A549 (cell line): Measurements from ENCODE around the gene GAREM1. TPM values are rescaled to one million over a fixed set of nuclear protein-coding genes. Genes with fewer than 3 reads are reported as not detected.

ENCODE experiments used
- ATAC-seq, 2 experiments: fragments of 200-7000 bp in 1 of 2; fragments of >200 bp in 1 of 2; cut with Nextera tagmentation in 1 of 2; cut with Tn5 transposase in 1 of 2; 3 replicates each; pipeline versions ENCODE4 v1.8.0 to v1.9.1; 2018 to 2020; ENCODE audit warnings: mild to moderate bottlenecking in 1 of 2, moderate library complexity in 1 of 2
- CTCF ChIA-PET: fragments of 300-600 bp; sonication (Branson Sonifier 250); formaldehyde crosslinking; extraction: SDS; loops from one replicate; lab custom pipeline; 2021; ENCODE audit warnings: antibody characterized with exemption, inconsistent platforms; lab: Yijun Ruan, JAX
- POLR2A ChIA-PET: fragments of 350-600 bp; formaldehyde crosslinking; extraction: SDS; loops from one replicate; lab custom pipeline; 2021; ENCODE audit warnings: antibody characterized with exemption, inconsistent platforms; lab: Yijun Ruan, JAX
- DNase-seq, 2 experiments: peaks; one replicate each; pipeline versions ENCODE4 v3.0.0 to v3.0.0-alpha.2; 2011 to 2016; ENCODE audit warnings: low read depth in 1 of 2, low spot score in 1 of 2
- FAIRE-seq: peaks from 2 replicates; lab custom pipeline; 2011; peaks lifted over from hg19 to GRCh38; lab: Jason Lieb, UNC
- H3K27ac ChIP-seq, 2 experiments: fragments of >200 bp; sonication (Bioruptor Twin); formaldehyde crosslinking; 3 replicates each; pipeline ENCODE4 v1.5.1; 2016 to 2017
- H3K4me1 ChIP-seq: fragments of >200 bp; sonication (Bioruptor Twin); formaldehyde crosslinking; 3 replicates; pipeline ENCODE4 v1.6.1; 2016
- H3K4me2 ChIP-seq: fragments of >200 bp; sonication (Bioruptor Twin); formaldehyde crosslinking; 3 replicates; pipeline ENCODE4 v1.6.1; 2016
- H3K4me3 ChIP-seq: fragments of >200 bp; sonication (Bioruptor Twin); formaldehyde crosslinking; 3 replicates; pipeline ENCODE4 v1.5.1; 2016
- H3K9me3 ChIP-seq: fragments of >200 bp; sonication (Bioruptor Twin); formaldehyde crosslinking; 3 replicates; pipeline ENCODE4 v1.6.1; 2016
- BCL3 ChIP-seq: fragments of >200 bp; sonication (Bioruptor Twin); formaldehyde crosslinking; IDR thresholded peaks from 3 replicates; pipeline ENCODE4 v1.6.1; 2016
- BHLHE40 ChIP-seq: IDR thresholded peaks from 2 replicates; pipeline ENCODE4 v1.6.1; 2012; ENCODE audit warnings: low read depth, low read length, inconsistent platforms
- CTCF ChIP-seq: fragments of >200 bp; sonication (Bioruptor Twin); formaldehyde crosslinking; IDR thresholded peaks from 3 replicates; pipeline ENCODE4 v1.5.1; 2016
- ESRRA ChIP-seq: fragments of 150-350 bp; IDR thresholded peaks from 2 replicates; pipeline ENCODE4 v1.6.1; 2014; ENCODE audit warnings: mild to moderate bottlenecking, low read length, borderline replicate concordance
- HDAC2 ChIP-seq: fragments of 200-600 bp; sonication (generic); IDR thresholded peaks from 2 replicates; pipeline ENCODE4 v1.6.1; 2016
- HES2 ChIP-seq: fragments of >200 bp; sonication (Bioruptor Twin); formaldehyde crosslinking; IDR thresholded peaks from 2 replicates; pipeline ENCODE4 v1.6.1; 2016
- HMGXB4 ChIP-seq: fragments of 250-450 bp; sonication (Bioruptor Pico); IDR thresholded peaks from 2 replicates; pipeline ENCODE4 v1.5.0; 2021; ENCODE audit warnings: mild to moderate bottlenecking, moderate library complexity, borderline replicate concordance
- HOXB13 ChIP-seq: fragments of 250-450 bp; sonication (Bioruptor Pico); IDR thresholded peaks from 2 replicates; pipeline ENCODE4 v1.5.0; 2020; ENCODE audit warnings: low read depth, mild to moderate bottlenecking, moderate library complexity
- HOXB5 ChIP-seq: fragments of 250-450 bp; sonication (Bioruptor Pico); IDR thresholded peaks from 2 replicates; pipeline ENCODE4 v1.5.0; 2020; ENCODE audit warnings: mild to moderate bottlenecking, moderate library complexity
- JUN ChIP-seq, 2 experiments: fragments of >200 bp; sonication (Bioruptor Twin); formaldehyde crosslinking; IDR thresholded peaks; 2 replicates in 1 of 2; 3 replicates in 1 of 2; pipeline ENCODE4 v1.6.1; 2016 to 2017
- JUNB ChIP-seq: fragments of >200 bp; sonication (Bioruptor Twin); formaldehyde crosslinking; IDR thresholded peaks from 2 replicates; pipeline ENCODE4 v1.6.1; 2016
- KDM1A ChIP-seq: fragments of 200-600 bp; sonication (generic); IDR thresholded peaks from 2 replicates; pipeline ENCODE4 v1.6.1; 2016; ENCODE audit warnings: low read depth, mild to moderate bottlenecking
- MAFK ChIP-seq: fragments of 450-650 bp; IDR thresholded peaks from 2 replicates; pipeline ENCODE4 v1.6.1; 2014; ENCODE audit not compliant: partially characterized antibody
- POLR2A ChIP-seq: IDR thresholded peaks from 2 replicates; pipeline ENCODE4 v1.6.1; 2012; ENCODE audit warnings: mild to moderate bottlenecking, low read length
- POLR2AphosphoS2 ChIP-seq: conservative IDR thresholded peaks from 2 replicates; pipeline ENCODE4 v1.6.1; 2012; ENCODE audit warnings: low read length, improper control_type of control experiment, inconsistent platforms
- RAD21 ChIP-seq, 2 experiments: fragments of >200 bp in 1 of 2; sonication (Bioruptor Twin) in 1 of 2; formaldehyde crosslinking in 1 of 2; IDR thresholded peaks in 1 of 2; conservative IDR thresholded peaks in 1 of 2; 2 replicates in 1 of 2; 3 replicates in 1 of 2; pipeline ENCODE4 v1.6.1; 2012 to 2018; ENCODE audit warnings: inconsistent platforms in 1 of 2
- RNF2 ChIP-seq: fragments of 200-600 bp; sonication (generic); IDR thresholded peaks from 2 replicates; pipeline ENCODE4 v1.6.1; 2016; ENCODE audit warnings: low read depth, mild to moderate bottlenecking, antibody characterized with exemption, moderate library complexity, borderline replicate concordance
- SREBF2 ChIP-seq: fragments of 450-650 bp; IDR thresholded peaks from 2 replicates; pipeline ENCODE4 v1.6.1; 2014; ENCODE audit warnings: mild to moderate bottlenecking, moderate library complexity
- TP53 ChIP-seq: fragments of 250-450 bp; sonication (Bioruptor Pico); IDR thresholded peaks from 2 replicates; pipeline ENCODE4 v1.5.0; 2021; ENCODE audit warnings: mild to moderate bottlenecking, moderate library complexity
- ZFP36 ChIP-seq: fragments of 450-650 bp; IDR thresholded peaks from 2 replicates; pipeline ENCODE4 v1.6.1; 2014; ENCODE audit warnings: borderline replicate concordance; ENCODE audit not compliant: partially characterized antibody
- WGBS: methylation state at CpG from one replicate; pipeline ENCODE4 v1.1.6; 2017; ENCODE audit errors: missing lambda C conversion rate; 5-methylcytosine and 5-hydroxymethylcytosine counted together
- polyA plus RNA-seq, 4 experiments: library from polyadenylated mRNA; depleted of rRNA in 3 of 4; stranded (reverse); fragments of >200 nt; fragmentation: RNase III in 1 of 4; extraction: RNeasy Plus Mini Kit Qiagen cat#74134 plus additional on column Dnase treatment in 1 of 4; gene quantifications; 2 replicates in 3 of 4; 3 replicates in 1 of 4; pipeline ENCODE4 v1.2.3, GENCODE V29; 2011 to 2017
- TF ChIP-seq, protein P1 (sequence below): fragments of 150-350 bp; IDR thresholded peaks from 2 replicates; pipeline ENCODE4 v1.6.1; 2014; ENCODE audit warnings: low read depth, mild to moderate bottlenecking, low read length
- TF ChIP-seq, protein P2 (sequence below): fragments of 450-650 bp; IDR thresholded peaks from 2 replicates; pipeline ENCODE4 v1.6.1; 2014; ENCODE audit warnings: antibody characterized with exemption
- TF ChIP-seq, protein P3 (sequence below): IDR thresholded peaks from 2 replicates; pipeline ENCODE4 v1.6.1; 2012; ENCODE audit warnings: low read depth, borderline replicate concordance

Gene GAREM1
- polyA plus RNA-seq, 2 of the 4 experiments (the other 2 are of a cell fraction) = 1.3 to 5.0 TPM

DNA sequence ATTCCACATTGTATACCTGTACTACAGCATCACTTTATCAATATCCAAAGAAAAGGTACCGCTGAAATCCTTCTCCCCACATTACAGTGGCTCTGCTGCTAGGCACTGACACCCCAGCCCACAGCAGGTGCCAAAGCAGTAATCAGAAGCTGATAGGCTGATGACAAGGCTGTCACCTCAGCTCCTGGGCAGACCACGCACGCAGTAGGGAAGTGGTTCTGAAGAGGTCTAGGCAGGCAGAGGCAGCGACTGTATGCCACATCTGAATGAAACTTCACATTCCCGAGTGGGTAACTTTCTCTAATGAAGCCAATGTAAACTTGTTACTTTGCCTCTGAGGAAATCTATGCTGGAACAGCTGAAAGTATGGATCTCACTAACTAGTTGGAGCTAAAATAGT is 167.9 kb downstream of the GAREM1 start (continued):
- TF ChIP-seq BCL3 = no peak
- no peak for TF ChIP-seq JUN (IDR thresholded peaks at IDR 0.05)
- TF ChIP-seq KDM1A = no peak
- no peak for TF ChIP-seq POLR2AphosphoS2

DNA sequence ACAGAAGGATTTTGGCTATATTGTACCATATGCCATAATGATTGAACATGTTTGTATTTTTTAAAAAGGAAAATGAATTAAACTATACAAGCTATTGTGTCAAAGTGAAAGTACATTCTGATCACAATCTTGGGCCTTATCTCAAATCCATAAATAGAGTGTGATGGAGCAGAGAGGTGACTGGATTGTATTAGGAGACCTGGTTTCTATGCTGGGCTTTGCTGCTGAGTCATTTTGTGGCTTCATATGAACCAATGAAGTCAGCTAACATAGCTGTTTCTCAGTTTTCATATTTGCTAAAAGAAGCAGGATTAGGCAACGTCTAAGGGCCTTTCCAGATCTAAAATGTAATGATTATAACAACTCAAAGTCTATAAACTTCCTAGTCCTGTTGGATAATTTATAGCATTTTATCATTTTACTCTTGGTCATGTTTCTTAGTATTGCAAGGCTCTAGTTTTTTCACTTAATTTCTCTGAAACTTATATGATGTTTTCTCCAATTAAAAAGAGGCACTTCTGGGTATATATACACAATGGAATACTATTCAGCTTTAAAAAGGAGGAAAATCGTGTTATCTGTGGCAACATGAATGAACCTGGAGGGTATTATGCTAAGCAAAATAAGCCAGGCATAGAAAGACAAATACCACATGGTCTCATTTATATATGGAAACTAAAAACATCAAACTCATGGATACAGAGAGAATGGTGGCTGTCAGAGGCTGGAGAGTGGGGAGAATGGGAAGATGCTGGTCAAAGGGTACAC is 168.5 kb downstream of the GAREM1 start:
- POLR2A ChIA-PET = interaction anchor here (0.6 to 2.0 kb wide), 2 partner anchors 15 to 168 kb away, joined by 3 to 8 read pairs; partner anchors contain the start of gene GAREM1

GRCh38 chr18:32301361-32301760 is 169.3 kb downstream of the GAREM1 start:
- peak overlapping the region; percentile 44; the same call in 2 of the 3 replicates for H3K4me2 ChIP-seq

More for the DNA sequence above, 168.5 kb downstream of the GAREM1 start:
- peak; percentile 59 to 76; a peak in 4 of 6 replicates for ATAC-seq
- peak overlapping the region; percentile 44 for H3K4me2 ChIP-seq
- peak overlapping the region; percentile 21 to 56; a peak in 5 of 6 replicates for H3K27ac ChIP-seq
- no peak for TF ChIP-seq HMGXB4 (CRISPR knock-in tag)
- TF ChIP-seq MAFK = peak; percentile 36
- no peak for TF ChIP-seq HOXB13 (CRISPR knock-in tag)
- peak; percentile 5 to 36 for DNase-seq
- 38% methylated on average over 2 of the region's 2 CpGs for WGBS
- no peak for FAIRE-seq
- CTCF ChIA-PET = interaction anchor here (0.6 to 1.2 kb wide), 4 partner anchors 10 to 169 kb away, joined by 3 to 5 read pairs (median 3); partner anchors contain the start of gene GAREM1
- no peaks in the 10 kb centered on the region for H3K9me3 ChIP-seq
- H3K4me1 ChIP-seq = peaks cover 15% of the 10 kb centered on the region; the same call in 2 of the 3 replicates
- H3K4me3 ChIP-seq = no peak overlapping the region

More at GRCh38 chr18:32301361-32301760, 169.3 kb downstream of the GAREM1 start:
- peak overlapping the region; percentile 3 to 69; a peak in 5 of 6 replicates for H3K27ac ChIP-seq
- peaks cover 15% of the 10 kb centered on the region; the same call in 2 of the 3 replicates for H3K4me1 ChIP-seq
- ATAC-seq (no peak), DNase-seq (no peak)
- no peak overlapping the region for H3K4me3 ChIP-seq
- ChIA-PET CTCF (interaction anchor here (0.6 to 1.2 kb wide), 2 partner anchors 11 to 12 kb away, joined by 3 read pairs; no protein-coding TSS in a partner anchor), POLR2A (interaction anchor here (0.6 to 2.0 kb wide), 2 partner anchors 16 to 169 kb away, joined by 3 to 8 read pairs; partner anchors contain the start of gene GAREM1)
- H3K9me3 ChIP-seq = no peaks in the 10 kb centered on the region
- no peak for TF ChIP-seq CTCF
- no peak for TF ChIP-seq RAD21 (conservative IDR thresholded peaks at IDR 0.05 in 1 of 2, IDR thresholded peaks at IDR 0.05 in 1 of 2)
- no peak for TF ChIP-seq JUNB
- TF ChIP-seq BHLHE40 = no peak
- no peak for TF ChIP-seq SREBF2
- no peak for TF ChIP-seq KDM1A
- no peak for TF ChIP-seq POLR2A
- TF ChIP-seq HDAC2 = no peak
- TF ChIP-seq, protein P1, sequence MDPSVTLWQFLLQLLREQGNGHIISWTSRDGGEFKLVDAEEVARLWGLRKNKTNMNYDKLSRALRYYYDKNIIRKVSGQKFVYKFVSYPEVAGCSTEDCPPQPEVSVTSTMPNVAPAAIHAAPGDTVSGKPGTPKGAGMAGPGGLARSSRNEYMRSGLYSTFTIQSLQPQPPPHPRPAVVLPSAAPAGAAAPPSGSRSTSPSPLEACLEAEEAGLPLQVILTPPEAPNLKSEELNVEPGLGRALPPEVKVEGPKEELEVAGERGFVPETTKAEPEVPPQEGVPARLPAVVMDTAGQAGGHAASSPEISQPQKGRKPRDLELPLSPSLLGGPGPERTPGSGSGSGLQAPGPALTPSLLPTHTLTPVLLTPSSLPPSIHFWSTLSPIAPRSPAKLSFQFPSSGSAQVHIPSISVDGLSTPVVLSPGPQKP = no peak
- TF ChIP-seq, protein P2, sequence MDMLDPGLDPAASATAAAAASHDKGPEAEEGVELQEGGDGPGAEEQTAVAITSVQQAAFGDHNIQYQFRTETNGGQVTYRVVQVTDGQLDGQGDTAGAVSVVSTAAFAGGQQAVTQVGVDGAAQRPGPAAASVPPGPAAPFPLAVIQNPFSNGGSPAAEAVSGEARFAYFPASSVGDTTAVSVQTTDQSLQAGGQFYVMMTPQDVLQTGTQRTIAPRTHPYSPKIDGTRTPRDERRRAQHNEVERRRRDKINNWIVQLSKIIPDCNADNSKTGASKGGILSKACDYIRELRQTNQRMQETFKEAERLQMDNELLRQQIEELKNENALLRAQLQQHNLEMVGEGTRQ = no peak
- TF ChIP-seq, protein P3, sequence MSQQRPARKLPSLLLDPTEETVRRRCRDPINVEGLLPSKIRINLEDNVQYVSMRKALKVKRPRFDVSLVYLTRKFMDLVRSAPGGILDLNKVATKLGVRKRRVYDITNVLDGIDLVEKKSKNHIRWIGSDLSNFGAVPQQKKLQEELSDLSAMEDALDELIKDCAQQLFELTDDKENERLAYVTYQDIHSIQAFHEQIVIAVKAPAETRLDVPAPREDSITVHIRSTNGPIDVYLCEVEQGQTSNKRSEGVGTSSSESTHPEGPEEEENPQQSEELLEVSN = no peak
- no peak for TF ChIP-seq ESRRA
- no peak for TF ChIP-seq HOXB5 (CRISPR knock-in tag)
- TF ChIP-seq RNF2 = no peak
- TF ChIP-seq HES2 = no peak
- TF ChIP-seq POLR2AphosphoS2 = no peak
- no peak for TF ChIP-seq TP53 (CRISPR knock-in tag)
- TF ChIP-seq ZFP36 = no peak
- TF ChIP-seq, all 56 proteins: peak for 0
- FAIRE-seq = no peak
- 82% methylated on average over 4 of the region's 4 CpGs for WGBS
